NCI-H1048 (cell line): ENCODE results near the gene ETV1.

Experiments
- DNase-seq: peaks from one replicate; lab custom pipeline; 2025; lab: John Stamatoyannopoulos, UW

ETV1 gene

DNA sequence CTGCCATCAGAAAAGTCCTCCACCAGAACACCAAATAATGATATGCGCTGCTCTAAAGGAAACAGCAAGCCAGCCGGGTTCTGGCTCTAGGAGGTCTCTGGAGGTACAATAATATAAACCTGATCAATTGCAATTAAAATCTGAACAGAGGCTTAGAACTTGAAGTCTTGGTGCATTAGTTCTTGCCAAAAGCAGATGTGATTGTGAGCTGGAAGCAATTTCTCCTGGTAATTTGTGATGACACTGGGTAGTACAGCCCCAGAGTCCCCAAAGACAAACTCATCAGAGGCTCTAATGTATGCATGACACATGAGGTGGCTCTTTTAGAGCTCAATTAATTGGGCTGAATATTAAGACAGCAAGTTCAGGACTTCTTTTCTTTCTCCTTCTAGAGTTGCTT lies 3.3 kb downstream of the ETV1 start:
- DNase-seq, result no peak

DNA sequence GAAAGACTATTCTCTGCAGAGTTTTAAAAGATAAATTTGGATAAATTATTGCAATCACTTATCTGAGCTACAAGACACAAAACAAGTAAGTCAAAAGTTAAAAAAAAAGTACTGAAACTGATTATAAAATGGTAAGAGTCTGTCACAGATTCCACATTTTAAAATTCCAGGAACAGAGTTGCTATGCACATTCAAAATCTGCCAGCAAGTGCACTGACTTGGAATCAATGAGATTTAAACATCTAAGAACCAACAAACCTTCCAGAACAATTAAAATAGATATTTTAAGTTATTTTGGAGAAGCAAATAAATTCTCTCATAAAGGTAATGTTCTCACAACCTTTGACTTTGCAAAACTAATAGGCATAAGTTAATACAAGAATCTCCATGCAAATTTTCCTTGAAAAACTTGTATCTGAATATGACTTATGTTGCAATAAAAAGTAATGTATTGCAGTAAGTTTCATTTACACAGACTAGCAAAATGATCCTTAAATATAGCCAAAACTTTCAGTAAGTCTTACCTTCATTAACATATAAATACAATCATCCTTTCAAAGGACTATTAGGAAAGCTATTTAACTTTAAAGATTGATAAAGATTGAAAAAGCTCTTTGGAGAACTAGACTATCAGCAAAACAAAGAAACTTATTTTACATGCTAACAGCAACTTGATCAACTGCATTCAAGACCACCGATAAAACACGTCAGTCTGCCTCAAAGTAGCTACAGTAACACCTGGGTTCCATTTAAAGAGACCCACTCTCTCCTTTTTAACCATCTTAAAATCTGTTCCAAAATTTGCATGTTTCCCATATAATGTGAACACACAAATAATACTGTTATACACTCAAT lies 4.4 kb downstream of the ETV1 start:
- no peak for DNase-seq

DNA sequence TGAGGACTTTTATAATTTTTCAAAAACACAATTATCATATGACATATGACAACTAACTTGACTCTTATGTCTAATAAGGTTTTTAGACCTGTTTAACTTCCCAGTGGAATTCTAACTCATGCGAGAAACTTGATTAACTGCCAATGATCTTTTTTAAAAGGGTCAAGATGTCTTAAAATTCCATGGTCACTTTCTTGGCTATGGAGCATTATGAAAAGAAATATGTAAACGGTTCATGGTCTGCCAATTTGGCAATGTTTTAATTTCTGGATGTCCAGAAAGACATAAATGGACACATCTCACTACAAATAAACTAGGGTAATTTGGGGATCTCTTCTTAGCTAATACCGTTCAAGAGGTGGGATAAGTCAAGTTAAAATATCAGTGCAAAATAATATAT lies 5.4 kb downstream of the ETV1 start:
- no peak for DNase-seq

DNA sequence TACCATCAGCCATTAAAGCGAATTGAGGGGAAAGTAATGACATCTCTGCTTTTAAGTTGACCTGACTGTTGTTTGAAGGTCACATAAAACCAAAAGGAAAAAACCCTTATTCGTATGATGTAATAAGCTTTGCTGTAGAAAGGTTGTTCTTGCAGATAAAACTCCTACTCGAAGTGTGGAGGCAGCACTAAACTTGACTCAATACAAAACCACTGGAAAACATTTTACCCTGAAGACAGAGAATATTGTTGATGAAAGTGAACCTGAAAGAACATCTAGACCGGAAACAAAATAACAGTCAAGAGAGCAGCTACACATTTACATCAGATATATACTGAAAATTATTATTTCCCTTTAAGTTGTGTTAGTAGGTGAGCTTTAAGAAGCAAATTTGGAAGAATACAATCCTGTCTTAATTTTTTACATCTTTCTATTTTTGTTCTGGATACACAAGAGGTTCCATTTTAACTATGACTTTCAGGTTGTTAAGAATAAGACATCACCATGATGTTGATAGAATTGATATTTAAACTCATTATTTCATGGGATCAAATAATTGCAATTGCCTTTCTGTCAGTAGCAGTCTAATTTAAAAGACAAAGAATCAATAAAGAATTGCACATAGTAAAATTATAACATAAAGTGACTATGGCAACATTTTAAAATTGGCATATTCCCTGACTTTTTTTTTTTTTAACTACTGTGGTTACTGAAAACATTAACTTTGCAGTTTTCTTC lies 6.4 kb downstream of the ETV1 start:
- DNase-seq, result no peak

DNA sequence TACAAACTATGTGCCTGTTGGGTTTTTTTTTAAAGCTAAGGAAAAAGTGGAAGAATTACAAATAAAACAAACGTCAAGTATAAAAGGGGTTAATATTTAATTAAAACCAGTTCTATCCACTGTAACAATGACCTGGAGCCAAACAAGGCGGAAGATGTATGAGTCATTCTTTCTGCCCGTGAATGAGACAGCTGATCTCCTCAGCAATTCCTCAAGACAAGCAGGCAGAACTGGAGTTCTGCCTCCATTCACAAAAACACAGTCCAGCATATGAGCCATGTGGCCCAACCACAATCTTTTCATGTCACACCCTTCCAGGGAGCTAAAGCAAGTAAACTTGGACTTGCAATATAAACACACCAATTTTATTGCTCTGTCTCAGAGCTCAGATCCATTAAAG lies 8.4 kb downstream of the ETV1 start:
- DNase-seq, result no peak

DNA sequence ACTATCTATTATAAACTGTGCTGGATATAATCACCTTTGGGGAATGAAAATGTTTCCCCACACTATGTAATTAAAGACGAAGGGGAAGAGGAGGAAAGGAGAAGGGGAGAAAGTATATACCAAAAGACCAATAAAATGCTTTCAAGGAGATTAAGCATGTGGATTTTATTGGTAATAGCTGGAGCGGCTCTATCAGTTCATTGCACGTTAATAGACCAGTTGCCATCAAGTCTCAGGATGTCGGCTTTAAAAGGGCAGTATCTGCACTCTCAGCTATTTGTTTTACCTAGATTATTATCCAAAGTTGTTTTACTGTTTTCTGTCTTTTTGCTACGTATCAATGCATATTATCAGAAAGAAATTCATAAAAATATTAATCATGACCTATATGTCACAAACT lies 9.0 kb downstream of the ETV1 start:
- DNase-seq, result no peak

DNA sequence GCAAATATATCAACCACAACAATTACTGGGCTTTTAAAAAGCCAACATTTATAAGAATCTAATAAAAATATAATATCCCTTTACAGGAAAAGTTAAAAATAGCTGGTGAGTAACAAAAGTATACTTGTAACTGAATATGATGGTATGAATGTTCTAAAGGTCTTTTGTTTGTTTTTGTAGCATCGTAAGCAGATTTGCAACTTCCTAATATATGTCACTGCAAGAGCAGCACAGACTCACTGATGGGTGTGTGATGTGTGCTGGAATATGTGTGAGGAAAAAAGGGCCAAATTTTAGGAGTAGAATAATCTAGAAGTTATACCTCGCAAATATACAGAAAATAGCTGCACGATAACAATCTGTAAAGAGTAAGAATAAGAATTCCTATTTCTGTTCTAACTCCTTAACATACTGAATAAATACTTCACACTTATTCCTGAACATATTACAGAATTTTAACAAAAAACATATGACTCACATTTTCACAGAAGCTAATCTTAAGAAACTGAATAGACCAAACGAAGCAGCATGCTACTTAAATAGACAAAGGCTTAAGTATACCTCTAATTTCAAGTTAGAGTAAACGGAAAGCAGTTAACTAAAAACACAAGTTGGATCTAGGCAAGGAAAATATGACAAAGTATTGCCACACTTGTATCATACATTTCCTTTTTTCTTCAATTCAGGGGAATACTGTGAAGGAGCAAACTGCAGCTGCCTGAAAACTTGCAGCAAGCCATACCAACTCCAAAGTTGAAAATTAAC lies 9.6 kb downstream of the ETV1 start:
- no peak for DNase-seq

DNA sequence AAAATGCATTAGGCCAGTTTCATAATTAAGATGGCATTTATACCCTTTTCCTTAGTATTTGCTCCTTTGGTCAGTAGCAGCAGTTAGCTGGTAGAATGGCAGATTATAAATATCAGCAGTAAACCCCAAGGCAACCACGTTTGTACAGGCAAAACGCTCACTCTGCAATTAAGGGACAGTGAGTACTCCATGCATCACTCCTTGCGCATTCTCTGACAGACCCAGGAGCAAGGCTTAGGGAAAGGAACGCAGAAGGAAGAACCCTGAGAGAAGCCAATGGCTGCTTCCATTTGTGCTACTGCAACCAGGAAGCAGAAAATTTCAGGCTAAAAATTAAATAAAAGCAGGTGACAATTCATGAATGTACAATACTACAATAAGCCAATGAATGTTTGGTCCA lies 12.9 kb downstream of the ETV1 start:
- DNase-seq, result no peak

DNA sequence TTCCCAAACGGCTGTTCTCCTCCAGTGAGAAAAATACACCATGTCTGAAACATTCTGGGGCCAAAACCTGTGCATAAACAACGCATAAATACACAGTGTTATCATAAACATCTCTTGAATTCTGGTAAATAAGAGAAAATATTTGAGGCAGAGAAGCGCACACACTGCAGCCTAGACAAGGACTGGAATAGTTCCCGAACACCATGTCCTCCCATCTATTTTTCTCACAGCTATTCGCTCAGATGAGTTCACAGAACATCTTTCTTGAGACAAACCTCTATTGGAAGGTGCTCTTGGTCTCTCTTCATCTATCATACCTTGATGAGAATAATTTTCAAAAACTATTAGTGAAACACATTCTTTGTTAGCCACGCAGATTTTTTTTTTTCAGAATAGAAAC lies 24.4 kb downstream of the ETV1 start:
- DNase-seq, result no peak

DNA sequence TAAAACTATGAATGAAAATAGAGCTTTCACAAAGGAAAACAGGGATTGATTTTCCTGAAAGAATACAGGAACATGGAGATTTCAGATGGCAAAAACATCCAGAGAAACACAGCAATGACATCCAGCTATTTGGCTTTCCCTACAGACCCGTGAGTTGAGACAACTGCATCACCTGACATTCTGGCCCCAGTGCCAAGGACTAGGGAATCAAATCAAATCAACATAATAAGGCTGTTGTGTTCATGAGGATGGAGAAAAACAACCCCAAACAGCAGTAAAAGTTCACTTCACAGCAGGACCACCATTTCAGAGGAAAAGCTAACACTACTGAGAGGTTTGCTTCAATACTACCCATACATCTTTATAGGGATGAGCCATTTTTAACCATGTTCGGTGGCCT lies 25.5 kb downstream of the ETV1 start:
- DNase-seq, result no peak

DNA sequence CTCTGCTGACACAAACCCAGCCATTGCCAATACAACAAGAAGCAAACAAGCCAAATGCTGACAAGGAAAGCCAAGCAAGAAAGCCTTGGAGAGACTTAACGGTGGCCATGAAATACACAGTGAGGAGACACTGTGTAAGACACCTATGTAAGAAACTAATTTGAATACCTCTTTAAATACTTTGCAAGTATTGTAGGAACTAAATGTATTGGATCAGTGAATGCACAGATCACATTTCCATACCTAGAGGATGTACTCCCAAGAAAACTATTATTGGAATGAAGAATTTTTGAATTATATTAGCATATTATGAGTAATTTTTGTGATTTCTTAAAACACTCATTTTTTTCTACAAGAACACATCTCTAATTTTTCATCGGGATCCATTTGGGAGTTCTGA lies 34.0 kb downstream of the ETV1 start:
- DNase-seq, result no peak

DNA sequence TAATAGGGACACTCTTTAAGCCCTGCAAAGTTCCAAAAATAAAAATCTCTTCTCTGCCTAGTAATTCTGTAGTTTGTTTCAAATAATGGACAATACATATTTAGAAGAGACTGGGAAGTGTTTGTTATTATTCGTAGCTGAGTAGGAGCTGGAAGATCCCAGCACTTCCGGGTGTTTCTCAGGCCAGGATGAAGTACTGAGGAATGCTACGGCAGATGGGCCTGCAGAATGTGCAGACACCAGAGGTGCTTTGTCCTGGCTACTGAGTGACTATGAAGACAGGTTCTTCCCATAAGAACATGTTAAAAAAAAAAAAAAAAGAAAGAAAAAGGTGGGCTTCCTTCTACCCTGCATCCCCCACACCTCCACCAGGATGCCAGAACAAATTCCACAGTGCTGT lies 36.1 kb downstream of the ETV1 start:
- DNase-seq, result no peak

DNA sequence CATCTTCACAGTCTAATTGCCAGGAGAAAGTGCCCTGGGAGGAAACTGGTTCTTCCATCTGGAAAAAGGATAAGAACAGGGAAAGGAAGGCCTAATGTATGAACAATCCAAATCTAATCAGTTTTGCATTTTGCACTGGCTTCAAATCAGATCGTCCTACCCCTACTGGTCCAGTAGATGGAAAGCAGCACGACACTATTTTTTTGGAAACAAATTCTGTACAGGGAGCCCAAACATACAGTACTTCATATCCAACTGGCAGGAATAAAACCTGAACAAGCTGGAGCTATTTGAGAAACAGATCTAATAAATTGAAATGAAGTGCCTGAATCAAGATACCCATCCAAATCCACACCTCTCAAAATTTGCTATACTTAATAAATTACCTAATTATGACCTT lies 36.5 kb downstream of the ETV1 start:
- no peak for DNase-seq

DNA sequence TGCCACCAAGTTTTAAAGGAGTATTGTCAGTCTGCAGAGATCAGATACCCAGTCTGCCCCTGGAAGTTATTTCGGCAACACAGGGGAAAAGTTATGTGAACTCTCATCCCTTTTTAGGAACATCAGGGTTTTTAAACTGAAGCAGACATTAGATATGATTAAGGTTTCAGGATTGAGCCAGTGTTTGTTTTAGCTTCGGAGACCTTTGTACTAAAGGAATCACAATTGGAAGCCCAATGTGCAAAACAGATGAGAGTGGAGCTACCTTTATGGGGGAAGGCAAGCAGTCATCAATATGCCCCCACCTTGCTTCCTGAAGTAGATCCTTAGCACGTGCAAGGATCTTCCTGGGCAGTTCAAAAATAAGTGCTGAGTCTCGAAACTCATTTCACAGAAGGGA lies 39.5 kb downstream of the ETV1 start:
- DNase-seq, result no peak

DNA sequence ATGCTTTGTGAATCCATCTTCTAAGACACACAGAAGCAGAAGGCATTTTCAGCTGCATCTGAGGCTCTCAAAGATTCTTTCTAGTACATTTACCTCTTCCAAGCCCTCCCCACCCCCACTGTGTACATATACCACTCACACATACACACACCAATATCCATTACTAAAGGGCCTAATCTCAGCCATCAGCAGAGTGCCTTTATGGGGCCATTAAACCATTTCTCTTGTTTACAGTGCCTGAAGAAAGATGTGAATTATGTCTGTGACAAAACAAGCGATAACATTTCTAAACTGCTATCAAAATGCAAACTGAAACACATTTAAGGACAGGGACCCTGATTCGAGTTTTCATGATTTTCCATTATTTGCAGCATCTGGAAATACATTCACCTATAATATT lies 40.0 kb downstream of the ETV1 start:
- DNase-seq, result no peak

DNA sequence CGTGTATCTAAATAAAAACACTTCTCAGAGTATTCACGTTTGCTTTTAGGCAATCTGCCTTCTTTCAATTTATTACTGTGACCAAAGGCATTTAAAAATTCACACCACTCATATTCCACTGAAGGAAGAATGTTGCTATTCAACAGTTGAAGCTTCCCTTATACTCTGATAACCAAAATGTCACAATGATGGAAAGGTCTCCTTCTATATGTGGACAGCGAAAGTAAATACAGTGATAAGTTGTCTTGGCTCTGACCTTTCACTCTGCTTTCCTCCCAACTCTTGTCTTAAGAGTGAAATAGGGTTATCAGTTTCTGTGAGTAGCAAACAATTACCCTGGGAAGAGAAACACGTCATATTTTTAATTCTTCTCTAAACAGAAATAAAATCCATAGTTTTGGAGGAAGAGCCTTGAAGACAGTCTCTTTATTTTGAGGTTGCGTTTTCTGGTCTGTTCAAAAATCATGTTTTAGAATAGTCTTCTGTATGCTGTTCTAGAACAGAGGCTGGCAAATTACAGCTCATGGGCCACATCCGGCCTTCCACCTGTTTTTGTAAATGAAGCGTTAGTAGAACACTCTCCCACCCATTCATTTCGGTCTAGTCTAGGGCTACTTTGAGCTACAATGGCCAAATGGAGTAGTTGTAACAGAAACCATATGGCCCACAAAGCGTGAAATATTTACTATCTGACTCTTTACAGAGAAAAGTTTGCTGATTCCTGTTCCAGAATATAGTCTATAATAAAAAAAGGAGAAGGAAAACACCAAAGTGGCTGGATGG lies 41.3 kb downstream of the ETV1 start:
- no peak for DNase-seq

DNA sequence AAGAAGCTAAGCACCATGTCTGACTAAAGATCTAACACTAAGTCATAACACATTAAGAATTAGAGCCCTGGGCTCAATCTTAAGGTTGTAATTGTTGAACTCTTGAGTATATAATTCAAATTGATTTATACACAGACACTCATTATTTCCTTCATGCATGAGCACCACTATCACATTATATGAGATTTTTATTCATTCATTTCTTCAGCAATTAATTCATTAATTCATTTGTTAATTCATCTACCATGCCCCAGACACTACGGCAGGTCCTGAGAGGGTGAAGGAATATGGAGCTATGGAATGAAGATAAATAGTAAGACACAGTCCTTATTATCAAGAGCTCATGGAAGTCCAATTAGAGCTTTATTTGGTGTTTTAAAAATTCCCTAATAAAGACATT lies 41.9 kb downstream of the ETV1 start:
- no peak for DNase-seq

DNA sequence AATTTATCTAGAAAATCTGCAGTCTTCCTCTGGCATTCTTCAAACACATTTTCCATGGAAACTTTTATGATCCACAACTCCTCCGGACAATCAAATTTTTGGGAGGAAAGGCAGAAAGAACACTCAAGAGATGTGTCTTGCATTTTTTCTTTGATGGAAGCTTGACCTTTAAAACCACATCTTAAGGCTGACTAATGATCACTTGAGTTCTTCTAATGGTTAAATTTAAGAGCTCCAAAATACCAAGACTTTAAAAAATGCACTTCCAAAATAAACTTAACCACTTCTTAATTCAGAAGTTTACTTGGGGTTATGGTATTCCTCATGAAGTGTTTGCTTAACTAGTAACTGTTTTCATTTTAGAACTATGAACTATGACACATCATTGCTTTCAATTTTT lies 43.3 kb downstream of the ETV1 start:
- no peak for DNase-seq

DNA sequence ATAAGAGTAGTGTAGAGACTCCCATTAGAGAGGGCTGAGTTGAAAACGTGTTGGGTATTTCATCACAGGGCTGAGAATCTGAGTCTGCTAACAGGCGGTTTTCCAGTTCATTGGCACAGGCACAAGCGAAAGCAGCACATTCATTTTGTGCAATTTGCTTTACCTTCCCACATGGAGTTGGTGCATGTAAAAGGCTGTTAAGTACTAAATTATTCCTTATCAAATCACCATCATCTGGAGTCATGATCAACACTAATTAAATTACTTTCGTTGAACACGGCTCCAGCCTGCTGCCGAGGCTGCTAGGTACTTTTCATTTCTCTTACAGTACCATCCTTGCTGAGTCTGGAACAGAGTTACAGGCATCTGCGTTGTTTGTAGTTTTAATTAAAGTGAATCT lies 43.8 kb downstream of the ETV1 start:
- no peak for DNase-seq

DNA sequence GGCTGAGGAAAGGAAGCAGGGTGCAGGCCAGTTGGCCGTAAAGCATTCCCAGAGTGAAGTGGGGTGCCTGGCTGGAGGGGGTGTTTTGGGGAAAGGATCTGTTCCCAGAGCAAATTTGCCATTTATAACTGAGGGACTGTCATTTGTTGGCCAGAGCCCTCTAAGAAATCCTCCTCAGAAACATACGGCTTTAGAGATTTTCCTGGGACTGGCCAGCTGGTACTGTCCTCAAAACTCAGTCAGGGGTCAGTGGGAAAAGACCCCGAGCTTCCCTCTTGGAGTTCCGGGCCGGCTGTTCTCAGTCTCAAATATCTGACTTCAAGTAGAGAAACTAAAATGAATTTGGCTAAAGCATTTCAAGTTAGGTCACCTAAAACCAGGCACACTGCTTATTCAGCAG lies 55.9 kb downstream of the ETV1 start:
- no peak for DNase-seq

DNA sequence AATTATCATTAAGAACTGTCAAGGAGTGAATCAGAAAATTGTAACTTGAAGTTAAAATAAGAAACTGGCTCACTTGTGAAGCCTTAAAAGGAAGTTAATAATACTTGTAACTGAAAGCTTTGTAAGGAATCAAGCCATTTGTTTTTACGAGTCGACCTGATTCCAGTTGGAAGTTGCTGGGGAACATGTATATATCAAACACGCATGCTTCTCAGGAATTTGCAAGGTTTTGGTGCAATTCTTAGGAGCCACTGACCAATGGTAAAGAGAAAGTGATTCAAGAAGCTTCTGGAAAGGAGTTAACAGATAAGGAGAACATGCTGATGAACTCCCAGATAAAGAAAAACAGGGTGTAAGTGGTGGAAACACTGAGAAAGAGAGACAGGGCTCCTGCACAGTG lies 56.4 kb downstream of the ETV1 start:
- no peak for DNase-seq

DNA sequence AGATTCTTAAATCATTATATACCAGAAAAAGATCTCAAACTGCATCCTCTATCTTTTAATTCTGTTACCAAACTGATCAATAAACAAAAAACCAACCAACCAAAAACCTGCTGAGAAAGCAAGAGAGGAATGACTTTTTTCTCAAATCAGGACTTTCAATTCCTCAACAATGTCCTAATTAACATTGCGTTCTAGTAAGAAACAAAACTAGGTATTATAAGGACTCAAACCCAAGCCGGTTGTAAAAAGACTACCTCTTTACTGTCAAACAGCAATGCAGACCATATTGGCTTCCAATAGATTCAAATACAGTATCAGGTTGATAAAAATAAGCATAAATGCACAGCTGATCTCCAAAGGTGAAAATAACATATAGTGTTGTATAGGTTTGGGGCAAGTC lies 57.3 kb downstream of the ETV1 start:
- no peak for DNase-seq
